Measurements from ENCODE around the gene SMIM41.

SMIM41 gene

DNA sequence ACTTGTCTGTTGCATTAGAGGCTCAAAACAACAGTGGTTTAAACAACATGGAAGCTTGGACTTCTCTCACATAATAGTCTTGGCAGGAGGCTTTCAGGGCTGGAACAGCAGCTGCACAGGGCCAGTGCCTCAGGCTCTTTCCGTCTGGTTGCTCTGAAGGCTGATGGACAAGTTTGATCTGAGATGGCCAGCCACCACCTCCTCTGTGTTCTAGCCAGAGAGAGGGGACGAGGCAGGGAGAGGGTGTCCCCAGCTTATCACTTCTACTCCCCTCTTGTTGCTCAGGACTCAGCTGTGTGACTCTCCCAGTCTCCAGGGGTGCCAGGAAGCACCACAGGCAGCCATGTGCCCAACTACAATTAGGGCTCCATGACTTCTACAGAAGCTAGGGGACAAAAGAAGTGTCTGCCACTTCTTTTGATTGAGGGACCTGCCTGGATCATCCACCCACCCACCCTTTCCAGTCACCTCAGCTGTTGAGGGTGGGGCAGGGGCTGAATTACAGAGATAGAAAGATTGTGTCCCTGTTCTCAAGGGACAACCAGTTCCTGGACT, 46.6 kb downstream of the SMIM41 start:
- no peak for DNase-seq

DNA sequence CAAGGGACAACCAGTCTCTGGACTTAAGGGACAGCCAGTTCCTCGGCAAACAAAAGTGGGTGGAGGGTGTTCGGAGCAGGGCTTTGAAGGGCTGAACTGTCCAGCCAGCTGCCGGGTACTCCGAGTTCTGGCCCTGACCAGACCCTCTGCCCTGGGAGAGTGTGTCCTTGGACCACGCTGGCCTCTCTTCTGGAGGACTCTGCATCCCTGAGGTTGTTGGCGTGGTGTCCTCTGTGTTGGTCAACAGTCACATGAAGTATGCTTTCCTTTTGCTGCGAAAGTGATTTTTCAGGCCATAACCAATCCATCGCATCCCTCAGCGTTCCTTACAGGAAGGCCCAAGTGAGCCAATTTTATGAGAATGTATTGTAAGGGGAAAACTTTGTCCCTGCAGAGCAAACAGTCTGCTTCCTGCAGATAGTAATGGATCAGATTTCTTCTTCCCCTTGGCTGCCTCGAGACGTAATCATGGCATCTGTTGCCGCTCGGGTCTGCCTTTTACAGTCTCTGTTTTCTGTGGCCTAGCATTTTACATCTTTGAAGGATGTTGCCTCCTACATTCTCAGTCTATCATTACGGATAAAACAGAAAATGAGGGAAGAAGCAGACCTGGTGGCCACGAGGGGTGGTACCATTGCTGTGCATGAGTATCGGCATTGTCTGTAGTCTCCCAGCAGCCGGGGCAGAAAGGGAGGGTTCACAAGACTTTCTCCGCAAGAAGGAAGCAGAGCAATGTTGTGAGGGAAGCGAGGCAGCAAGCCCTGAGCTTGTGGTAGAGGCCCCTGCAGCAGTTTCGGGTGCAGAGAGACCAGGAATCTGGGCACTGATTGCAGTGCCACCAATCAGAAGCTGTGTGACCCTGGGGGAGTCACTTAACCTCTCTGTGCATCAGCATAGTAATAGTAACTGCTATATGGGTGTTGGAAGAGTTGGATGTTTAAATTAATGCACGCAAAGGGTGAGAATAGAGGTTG, 47.4 kb downstream of the SMIM41 start:
- DNase-seq = no peak

DNA sequence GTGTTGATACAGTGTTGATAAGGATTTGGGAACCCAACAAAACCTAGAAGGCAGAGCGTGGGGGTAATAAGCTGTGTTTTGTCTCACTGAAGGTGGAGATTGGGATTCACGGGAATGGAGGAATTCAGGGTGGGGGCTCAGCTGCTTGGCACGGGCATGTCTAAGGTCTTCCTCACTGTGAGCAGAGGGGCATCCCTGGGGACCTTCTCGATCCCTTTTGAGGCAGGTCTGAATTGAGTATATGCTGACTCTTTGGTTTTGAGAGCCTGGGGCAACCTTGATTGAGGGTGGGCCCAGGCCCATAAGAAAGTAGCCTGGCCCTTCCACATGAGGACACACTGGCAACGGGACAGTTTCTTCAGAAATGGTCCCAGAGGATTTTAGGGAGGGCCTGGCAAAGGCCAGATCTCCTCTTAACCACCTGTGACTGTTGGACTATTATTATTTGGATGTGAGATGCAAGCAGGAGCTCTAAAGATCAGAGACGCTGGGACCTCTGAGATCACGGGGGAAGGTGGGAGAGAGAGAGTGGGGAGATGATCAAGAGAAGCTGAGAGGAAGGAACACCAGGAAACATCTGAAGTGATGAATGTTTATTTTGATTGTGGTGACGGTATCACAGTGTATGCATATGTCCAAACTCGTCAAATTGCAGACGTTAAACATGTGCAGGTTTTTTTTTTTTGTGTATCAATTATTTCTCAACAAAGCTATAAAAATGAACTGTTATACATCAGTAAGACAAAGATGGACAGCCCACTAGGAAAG, 48.4 kb downstream of the SMIM41 start:
- DNase-seq = no peak

DNA sequence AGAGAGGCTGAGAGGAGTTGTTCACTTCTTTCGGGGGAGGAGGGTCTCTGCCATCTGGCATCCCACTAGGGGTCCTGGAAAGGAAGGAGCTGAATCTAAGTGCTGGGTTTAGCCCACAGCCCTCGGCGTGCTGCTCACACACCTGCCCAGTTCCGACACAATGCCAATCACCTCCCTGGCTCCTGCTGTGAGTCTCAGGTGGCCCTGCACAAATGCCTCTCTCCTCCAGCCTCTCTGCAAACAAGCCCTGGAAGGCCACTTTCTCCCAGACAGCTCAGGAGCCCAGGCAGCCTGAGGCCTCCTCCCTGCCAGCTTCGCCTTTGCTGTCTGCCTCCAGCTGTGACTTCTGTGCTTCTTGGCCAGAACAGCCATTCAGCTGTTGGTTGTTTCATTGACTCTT, 51.2 kb downstream of the SMIM41 start:
- no peak for DNase-seq

DNA sequence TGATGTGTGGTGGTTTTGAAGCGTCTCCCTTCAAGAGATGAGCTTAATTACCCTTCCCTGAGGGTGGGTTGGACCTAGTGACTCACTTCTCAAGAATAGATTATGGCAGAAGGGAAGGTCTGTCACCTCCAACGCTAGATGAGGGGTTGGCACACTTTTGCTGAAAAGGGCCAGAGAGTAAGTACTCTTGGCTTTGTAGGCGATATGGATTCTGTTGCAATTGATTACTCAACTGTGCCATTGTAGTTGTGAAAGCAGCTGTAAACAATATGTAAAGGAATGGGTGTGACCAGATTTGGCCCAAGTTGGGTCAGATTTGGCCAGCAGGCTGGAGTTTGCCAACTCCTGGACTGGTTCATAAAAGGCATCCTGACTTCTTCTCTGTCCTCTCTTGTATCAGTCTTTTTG, 53.3 kb downstream of the SMIM41 start:
- DNase-seq = no peak

DNA sequence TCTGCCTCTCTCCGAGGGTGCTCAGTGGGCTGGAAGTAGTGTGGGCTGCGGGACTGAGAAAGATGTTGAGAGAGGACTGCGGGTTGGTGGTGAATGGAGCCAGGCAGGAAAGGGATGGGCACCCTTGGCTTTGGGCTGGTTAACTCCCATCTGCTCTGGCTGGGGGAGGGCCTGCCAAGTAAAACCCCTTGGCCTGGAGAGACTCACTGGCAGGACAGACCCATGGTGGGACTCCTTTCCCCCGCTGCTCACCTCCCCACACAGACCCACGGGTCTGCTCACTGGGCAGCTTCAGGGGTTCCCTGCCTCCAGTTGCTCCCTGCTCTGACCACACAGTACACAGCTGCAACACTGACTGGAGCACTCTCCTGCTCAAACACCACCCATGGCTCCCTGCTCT, 58.2 kb downstream of the SMIM41 start:
- DNase-seq = no peak

DNA sequence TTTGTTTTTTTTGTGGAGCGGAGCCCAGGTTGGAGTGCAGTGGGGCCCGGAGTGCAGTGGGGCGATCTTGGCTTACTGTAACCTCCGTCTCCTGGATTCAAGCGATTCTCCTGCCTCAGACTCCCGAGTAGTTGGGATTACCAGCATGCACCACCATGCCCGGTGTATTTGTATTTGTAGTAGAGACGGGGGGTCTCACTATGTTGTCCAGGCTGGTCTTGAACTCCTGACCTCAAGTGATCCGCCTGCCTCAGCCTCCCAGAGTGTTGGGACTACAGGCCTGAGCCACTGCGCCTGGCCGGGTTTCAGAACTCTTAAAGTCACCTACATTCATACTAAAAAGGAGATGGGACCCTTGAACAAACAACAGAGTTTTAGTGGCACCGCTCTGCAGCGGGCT, 59.6 kb downstream of the SMIM41 start:
- DNase-seq = no peak

DNA sequence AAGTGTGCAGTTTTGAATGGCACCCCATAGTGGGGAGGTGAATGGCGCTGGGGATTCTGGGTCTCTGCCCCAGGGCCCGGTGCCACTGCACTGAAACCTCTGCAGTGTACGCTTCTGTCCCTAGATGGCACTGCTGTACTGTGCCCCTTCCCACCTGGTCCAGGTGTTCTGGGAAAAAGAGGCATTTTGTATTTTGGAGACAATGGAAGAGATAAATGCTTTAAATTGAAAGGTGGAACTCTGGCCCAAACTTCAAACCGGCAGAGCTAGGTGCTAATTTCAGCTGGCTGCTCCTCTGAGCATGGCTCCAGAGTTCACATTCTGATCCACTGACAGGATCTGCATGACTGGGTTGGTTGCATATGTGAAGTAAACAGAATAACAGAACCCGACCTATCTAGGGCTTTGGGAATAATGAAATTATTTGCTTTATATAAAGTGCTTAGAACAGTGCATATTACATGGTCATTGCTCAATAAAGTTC, 60.1 kb downstream of the SMIM41 start:
- peak; percentile 38 for DNase-seq

DNA sequence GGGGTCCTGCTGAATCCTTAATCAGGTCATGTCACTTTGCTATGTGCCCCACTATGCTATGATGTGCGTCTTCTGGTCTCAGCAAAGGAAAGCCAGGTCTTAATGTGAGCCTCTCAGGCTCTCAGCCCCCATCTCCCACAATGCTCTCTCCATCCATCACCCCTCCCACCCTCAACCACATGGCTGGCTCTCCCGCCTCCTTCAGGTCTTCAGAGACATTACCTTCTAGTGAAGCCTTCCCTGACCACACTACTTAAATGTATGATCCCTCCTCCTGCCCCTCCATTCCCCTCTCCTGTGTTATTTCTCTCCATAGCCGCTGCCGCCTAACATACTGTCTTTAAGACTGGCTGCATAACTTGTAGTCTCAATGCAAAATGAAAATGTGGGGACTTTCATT, 61.8 kb downstream of the SMIM41 start:
- no peak for DNase-seq

DNA sequence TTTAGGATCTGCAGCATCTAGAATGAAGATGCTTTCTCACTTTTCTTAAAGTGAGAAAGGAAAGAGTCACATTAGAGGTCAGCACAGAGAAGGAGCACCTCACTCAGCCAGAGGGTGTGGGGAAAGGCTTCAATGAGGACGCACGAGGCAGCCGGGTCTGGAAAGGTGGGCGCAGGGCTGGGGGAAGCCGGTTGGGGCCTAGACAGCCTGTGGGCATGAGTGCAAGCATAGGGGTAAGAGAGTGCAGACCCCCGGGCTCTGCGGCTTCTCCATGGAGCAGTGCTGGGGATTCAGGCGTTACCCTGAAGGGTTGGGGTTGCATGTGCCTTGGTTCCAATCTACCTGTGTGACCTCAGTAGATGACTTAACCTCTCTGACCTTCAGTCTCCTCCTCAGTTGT, 62.4 kb downstream of the SMIM41 start:
- DNase-seq = no peak

DNA sequence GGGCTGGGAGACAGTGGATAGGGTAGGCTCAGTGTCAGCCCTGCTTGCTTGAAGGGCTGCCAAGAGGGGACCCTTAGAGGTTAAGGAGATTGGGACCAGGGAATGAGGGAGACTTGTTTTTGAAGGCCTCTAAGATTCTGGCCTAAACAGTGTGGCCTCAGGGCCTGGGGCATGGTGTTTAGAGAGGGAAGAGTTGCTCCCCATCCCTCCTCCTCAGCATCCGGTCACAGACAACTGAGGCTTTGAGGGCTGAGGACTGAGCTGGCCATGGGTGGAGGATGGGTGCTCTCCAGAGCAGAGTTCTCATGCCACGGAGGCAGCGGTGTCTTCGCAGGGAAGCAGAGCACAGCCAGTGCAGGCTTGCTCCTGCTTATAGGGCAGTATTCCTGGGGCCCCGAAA, 62.9 kb downstream of the SMIM41 start:
- DNase-seq = no peak

DNA sequence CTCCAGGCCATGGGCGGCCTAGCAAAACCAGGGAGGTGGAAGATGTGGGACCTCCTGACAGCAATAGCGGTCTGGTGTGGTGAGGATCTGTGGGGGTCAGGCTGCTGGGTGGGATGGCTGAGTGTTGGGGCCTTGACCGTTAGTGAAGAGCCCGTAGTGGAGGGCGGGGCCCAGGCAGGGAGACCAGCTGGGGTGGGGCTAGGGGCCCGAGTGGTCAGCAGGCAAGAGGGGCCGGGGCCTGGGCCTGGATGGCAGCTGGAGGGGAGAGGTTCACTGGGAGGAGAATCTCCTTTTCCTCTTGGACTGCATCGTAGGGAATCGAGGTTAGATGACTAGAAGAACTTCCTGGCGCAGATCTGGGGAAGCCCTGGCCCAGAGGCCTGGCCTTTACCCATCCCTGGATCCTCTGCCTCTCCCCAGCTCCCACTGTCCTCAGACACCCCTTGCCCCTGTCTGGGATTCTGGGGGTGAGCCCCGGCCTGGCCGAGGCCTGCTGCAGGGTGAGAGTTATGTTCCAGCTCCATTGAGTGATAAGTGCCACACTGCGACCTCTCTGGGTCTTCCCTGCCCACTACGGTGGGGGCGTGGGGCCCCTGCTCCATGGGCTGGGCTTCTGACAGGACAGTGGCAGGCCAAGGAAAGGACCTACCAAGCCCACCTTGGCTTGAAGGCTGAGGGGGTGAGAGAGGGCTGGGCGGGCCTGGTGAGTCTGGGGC, 65.2 kb downstream of the SMIM41 start:
- no peak for DNase-seq

DNA sequence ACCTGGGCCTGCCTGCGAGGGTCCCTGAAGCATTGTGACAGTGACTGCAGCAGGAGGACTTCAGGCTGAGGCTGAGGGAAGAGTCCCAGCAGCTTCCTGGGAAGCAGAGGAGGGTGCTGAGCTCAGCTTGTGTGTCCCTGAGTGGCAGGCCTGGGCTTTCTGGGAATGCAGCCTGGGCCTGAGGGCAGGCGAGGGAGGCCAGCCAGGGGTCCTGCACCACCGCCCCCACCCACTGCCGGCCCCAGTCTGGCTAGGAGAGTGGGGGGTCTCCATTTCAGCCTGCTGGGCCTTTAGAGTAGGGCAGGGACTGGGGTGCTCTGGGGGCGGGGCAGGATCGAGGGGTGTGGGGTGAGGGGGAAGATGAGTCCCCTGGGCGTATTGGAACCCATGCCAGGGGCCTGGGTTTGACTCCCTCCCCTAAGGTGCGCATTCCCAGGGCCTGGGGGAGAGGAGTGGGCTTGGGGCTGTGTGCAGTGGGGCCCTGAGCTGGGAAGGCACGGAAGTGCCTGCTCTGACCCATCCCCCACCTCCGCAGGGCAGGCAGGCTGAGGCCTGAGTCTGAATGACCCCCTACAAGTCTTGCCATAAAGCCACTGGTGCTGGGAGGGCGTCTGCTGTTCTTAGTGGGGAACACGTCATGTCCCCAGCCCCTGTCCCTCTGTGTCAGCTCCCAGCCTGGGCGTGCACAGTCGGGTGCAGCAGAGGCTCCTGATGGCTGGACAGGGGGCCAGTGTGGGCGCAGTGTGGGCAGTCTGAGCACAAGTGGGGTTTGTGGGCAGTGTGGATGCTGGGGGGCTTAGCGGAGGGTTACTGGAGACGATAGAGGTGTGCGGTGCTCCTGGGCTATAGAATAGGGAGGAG, 66.0 kb downstream of the SMIM41 start:
- DNase-seq = no peak

DNA sequence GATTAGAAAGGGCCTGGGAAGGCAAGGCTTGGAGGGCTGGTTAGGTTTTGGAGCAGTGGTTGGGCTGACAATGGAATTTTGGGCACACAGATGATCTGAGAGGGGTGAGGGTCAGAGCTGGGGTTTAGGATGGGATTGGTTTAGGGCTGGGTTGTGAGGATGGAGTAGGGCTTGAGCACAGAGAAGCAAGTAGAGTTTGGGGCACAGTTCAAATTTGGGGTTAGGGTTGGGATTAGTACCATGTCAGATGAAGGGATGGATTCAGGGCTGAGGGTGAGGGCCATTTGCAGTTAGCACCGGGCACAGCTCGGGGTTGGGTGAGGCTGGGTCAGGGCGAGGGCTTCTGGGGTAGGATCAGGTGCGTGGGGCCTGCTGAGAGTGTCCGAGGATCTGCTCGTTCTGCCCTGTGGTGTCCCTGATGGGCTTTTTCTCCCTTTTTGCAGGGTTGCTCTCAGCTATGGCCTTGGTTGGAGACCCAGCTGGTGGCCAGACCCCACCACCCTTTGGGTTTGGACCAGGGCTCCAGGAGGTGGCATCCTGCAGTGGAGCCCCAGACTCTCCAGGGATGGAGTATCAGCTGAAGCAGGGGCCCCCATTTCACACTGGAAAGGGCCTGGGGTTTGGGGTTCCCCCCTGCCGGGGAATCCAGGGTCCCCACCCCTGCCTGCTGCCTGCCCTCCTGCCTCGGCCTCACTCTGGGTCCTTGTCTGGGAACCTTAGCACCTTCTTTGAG, 66.8 kb downstream of the SMIM41 start:
- DNase-seq = no peak

DNA sequence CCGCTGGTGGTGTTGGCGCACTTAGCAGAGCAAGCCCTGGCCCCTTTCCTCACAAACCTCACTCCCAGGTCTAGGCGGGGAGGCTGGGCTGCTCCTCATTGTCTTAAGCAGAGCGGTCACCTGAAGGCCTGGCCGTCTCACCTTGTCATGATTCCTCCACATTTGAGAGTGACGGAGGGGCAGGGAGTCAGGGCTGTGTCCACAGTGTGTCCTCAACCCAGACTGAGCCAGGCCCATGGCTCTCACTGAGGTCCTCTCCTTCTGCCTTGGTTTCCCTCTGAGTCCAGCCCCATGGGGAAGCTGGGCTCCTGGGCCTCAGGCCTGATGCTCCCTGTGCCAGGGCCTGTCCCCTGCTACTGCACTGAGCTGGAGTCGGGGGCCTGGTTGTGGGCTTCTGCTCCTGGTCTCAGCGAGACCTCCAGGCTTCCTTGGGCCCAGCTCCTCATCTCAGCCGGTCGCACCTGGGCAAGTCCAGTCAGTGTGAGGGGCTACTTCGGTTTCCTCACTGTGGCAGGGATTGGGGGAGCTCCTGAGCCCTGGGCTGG, 67.4 kb downstream of the SMIM41 start:
- no peak for DNase-seq

DNA sequence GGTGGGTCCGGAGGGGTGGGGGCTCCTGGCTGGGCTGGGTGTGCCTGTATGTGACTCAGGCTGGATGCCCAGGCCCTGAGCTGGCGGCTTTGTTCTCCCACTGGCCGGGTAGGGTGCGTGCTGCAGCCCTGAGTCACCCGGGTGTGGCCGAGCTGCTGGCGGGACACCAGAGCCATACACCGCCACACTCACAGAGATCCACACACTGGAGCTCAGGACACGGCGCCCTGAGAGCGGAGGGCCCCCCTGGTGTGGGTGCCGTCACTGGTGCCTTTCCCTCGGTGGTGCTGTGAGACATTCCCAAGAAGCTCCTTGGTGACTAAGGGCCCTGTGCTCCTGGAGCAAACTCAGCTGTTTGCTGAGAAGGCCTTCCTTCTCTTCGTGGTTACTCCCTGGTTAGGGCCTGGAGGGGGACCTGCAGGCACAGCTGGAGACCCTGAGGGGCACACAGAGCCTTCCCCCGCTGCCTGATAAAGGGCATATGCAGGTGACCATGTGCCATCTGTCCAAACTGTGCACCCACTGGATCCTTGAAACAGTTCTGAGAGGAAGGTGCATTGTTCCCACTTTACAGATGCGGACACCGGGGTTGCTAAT, 68.0 kb downstream of the SMIM41 start:
- DNase-seq = no peak

DNA sequence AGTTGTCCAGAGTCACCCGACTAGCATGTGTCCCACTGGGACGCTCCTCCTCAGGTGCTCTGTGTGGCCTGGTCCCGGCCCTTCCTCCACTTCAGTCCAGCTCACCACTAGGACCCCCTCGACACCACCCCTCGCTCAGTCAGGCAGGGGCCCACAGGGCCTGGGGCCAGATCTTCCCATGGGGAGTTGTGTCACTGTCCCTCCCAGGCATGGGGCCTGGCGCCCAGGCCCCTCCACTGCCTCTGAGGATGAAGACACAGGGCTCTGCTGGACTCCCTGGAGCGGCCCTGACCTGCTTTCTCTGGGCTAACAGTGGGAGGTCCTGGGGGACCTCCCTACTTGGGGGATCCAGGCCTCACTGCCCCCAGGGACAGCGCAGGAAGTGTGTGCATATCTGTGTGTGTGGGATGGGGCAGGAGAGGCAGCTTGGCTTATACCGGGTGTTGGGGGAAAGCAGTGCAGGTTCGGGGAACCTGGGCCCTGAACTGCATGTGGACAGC, 68.5 kb downstream of the SMIM41 start:
- DNase-seq = no peak

DNA sequence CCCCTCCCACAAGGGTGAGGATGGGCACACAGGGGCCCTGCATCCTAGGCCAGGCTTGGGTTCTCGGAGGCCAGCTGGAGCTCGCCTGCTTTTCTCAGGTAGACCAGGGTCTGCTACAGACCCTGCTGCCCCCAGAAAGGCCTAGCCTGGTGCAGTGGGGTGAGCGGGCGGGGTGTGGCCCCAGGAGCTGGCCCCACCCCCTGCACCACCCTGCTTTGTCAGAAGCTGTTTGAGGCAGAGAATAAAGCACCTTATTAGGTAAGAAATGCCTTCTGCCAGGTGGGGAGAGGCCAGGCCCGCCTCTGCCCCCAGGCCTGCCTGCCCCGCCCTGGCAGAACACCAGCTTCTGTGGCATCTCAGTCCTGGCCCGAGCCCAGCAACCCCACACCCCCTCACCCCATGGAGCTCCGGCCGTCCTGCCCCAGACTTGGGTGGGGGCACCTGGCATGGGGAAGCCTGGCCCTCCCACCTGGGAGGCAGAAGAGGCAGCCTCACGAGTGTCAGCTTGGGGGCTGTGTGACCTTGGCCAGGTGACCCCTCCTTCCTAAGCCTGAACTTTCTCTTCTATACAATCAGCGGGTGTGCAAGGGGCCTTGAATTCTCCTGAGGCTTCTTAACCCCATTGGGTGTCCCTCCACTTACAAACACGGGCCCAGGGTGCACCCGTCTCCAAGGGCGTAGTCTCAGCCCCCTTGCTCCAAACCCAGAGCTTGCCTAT, 69.1 kb downstream of the SMIM41 start:
- DNase-seq = no peak

DNA sequence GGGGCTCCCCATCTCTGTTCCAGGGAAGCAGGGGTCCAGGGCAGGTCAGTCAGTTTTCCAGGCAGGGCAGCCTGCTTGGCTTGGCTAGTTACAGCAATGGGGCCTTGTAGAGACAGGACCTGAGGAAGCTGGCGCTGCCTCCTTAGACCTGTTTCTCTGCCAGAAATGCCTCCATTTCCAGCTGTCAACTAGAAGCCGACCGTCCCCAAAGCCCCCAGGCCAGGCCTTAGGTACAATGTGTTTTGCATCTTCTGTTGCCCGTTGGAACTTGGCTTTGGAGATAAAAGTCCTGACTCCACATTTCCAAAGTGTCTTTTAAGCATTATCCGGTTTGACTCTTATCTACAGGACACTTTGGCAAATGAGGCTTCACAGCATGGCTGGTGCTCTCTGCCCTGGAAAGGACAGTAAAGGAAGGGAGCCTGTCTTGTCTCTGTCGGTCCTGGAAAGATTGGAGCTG, 69.7 kb downstream of the SMIM41 start:
- DNase-seq = no peak
